Measurements from ENCODE around the gene KXD1.
A peak's percentile ranks its signal among the peaks of the same experiment; 100 is the strongest.

DNA sequence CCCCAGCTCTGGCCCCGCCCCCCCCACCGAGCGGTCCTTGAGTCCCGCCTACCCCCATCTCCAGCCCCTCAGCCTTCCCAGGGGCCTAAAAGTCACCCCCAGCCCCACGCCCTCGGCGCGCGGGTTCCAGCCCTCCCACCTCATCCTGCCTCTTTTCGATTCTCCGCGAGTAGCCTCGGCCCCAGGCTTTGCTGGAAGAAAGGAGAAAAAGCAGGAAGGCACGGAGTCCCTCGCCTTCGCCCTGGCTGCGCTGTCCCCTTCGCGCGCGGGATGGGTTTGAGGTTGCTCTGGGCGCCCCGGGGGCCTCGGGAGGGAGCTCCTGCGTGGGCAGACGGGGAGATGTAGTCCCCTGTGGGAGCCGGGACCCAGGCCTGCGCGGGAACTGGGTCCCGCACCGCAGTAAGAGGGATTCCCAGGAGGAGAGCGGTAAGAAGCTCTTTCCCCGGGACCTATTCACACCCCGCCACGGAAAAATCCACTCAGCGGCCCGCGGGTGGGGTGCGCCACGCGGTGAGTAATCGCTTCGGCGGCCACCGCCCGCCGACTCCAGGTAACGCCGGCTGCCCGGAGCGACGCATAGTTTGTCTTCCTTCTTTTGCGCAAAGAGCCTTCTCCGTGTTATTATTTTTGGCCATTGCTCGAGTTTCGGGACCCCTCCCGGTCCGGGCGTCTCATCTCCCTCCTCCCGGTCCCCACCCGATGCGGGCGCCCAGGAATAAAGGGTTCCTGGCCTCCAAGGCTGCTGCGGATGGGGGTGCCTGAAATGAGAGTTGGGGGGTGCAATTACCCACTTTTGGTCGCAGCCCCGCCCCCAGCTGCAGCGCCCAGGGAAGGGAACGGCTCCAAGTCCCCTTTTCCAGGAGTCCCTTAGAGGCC is 49.8 kb downstream of the KXD1 start:
- TF ChIP-seq, protein P1, sequence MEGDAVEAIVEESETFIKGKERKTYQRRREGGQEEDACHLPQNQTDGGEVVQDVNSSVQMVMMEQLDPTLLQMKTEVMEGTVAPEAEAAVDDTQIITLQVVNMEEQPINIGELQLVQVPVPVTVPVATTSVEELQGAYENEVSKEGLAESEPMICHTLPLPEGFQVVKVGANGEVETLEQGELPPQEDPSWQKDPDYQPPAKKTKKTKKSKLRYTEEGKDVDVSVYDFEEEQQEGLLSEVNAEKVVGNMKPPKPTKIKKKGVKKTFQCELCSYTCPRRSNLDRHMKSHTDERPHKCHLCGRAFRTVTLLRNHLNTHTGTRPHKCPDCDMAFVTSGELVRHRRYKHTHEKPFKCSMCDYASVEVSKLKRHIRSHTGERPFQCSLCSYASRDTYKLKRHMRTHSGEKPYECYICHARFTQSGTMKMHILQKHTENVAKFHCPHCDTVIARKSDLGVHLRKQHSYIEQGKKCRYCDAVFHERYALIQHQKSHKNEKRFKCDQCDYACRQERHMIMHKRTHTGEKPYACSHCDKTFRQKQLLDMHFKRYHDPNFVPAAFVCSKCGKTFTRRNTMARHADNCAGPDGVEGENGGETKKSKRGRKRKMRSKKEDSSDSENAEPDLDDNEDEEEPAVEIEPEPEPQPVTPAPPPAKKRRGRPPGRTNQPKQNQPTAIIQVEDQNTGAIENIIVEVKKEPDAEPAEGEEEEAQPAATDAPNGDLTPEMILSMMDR (IDR thresholded peaks at IDR 0.05), result no peak
- TF ChIP-seq POLR2A (IDR thresholded peaks at IDR 0.05), result no peak
- TF ChIP-seq POLR2AphosphoS5 (IDR thresholded peaks at IDR 0.05; ENCODE audit: insufficient read depth in 1 of 2, low read depth in 1 of 2), result peak in 1 of 2 donors; percentile 34

Measured in vagina (tissue), 2 donors.